Lower leg skin (tissue), 4 donors: Measurements from ENCODE around the gene HRNR. TPM values are rescaled to one million over a fixed set of nuclear protein-coding genes. Genes with fewer than 3 reads are reported as not detected.
"Not testable (repeated sequence)": the region's sequence is repeated elsewhere in the genome, so short reads cannot be mapped to it uniquely, and the experiment has no call there.

Experiments
- DNase-seq, 2 donors: peaks; one replicate each; pipeline ENCODE4 v3.0.0-alpha.2; 2019; ENCODE audit warnings: low spot score in 2 of 2
- H3K4me3 ChIP-seq: fragments of 200-600 bp; sonication (generic); 2 replicates; pipeline ENCODE4 v1.5.1; 2017; ENCODE audit warnings: mild to moderate bottlenecking, low read depth; ENCODE audit not compliant: poor library complexity, severe bottlenecking
- POLR2A ChIP-seq, 2 donors: fragments of 450-650 bp; IDR thresholded peaks; one replicate each; pipeline ENCODE4 v1.6.1; 2016 to 2017; ENCODE audit warnings: antibody characterized with exemption in 2 of 2, mild to moderate bottlenecking in 1 of 2, moderate library complexity in 1 of 2
- WGBS, 2 donors: methylation state at CpG; one replicate each; pipeline ENCODE4 v1.1.5; 2018; 5-methylcytosine and 5-hydroxymethylcytosine counted together
- intact Hi-C: fragments of 100-400 bp; cut with DNase I; formaldehyde crosslinking; loops from one replicate; pipeline ENCODE4 v1.15.0; 2023; ENCODE audit warnings: low total_unique reads
- total RNA-seq, 4 donors: library from RNA; depleted of rRNA; stranded (reverse); fragments of >200 nt; gene quantifications; one replicate each; pipeline ENCODE4 v1.1.0, GENCODE V29; 2016
- TF ChIP-seq, protein P1 (sequence below), 3 donors: fragments of 450-650 bp; IDR thresholded peaks; one replicate each; pipeline ENCODE4 v1.5.1; 2016; ENCODE audit warnings: antibody characterized with exemption in 3 of 3, mild to moderate bottlenecking in 3 of 3, moderate library complexity in 2 of 3

The HRNR gene
- total RNA-seq = under 1 TPM in 2 of 4 donors, not detected in 2; 0.03 to 0.04 TPM

DNA sequence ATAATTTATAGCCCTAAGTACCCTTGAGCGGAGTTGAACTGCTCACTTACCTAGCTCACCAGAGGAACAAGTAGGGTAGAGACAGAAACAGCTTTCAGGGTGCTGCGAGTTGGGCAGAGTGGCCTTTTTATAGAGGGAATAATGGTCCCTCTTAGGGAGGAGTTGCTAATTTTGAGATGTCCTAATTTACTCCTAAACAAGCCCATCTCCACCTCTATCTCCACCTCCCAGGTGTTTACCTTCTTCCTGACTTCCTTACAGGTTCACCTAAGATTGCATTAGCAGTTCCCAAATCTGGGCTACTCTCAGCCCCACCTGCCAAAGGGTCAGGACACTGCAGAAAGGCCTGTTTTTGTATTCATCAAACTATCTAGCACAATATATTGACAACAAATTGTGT lies at the start of gene HRNR:
TSS of gene HRNR (minus strand) at position 101 of the 400 bp plus-strand sequence. CDS start 940 bp downstream, outside the sequence.
- no peak for DNase-seq
- intact Hi-C loops = no loop called here
- WGBS, 2 donors = 83 to 93% methylated on average over 2 of the region's 2 CpGs
- no peak within 1 kb of the TSS for H3K4me3 ChIP-seq
- TF ChIP-seq, protein P1, sequence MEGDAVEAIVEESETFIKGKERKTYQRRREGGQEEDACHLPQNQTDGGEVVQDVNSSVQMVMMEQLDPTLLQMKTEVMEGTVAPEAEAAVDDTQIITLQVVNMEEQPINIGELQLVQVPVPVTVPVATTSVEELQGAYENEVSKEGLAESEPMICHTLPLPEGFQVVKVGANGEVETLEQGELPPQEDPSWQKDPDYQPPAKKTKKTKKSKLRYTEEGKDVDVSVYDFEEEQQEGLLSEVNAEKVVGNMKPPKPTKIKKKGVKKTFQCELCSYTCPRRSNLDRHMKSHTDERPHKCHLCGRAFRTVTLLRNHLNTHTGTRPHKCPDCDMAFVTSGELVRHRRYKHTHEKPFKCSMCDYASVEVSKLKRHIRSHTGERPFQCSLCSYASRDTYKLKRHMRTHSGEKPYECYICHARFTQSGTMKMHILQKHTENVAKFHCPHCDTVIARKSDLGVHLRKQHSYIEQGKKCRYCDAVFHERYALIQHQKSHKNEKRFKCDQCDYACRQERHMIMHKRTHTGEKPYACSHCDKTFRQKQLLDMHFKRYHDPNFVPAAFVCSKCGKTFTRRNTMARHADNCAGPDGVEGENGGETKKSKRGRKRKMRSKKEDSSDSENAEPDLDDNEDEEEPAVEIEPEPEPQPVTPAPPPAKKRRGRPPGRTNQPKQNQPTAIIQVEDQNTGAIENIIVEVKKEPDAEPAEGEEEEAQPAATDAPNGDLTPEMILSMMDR (IDR thresholded peaks at IDR 0.05) = no peak
- no peak for TF ChIP-seq POLR2A (IDR thresholded peaks at IDR 0.05)

DNA sequence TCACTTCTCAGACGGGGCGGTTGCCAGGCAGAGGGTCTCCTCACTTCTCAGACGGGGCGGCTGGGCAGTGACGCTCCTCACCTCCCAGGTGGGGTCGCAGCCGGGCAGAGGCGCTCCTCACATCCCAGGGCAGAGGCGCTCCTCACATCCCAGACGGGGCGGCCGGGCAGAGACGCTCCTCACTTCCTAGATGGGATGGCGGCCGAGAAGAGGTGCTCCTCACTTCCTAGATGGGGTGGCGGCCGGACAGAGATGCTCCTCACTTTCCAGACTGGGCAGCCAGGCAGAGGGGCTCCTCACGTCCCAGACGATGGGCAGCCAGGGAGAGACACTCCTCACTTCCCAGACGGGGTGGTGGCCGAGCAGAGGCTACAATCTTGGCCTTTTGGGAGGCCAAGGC lies 32.4 kb upstream of the HRNR start:
- WGBS, 2 donors = 83 to 95% methylated on average over 14 to 18 of the region's 21 CpGs

DNA sequence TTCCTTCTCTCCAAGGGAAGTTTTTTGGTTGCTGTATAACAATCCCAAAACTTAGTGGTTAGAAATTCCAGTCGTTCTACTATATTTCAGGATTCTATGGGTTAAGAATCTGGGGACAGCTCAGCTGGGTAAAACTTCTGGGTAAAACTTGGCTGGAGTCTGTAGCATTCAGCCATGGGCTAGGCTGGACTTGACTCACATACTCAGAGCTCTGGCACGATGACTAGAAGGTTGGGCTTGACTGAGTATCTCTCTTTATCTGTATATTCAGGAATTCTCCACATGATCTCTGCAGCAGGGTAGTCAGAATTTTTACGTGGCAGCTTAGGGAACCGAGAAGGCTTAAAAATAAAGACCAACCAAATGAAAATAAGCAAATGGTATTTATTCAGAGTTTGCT lies 28.2 kb upstream of the HRNR start:
- TF ChIP-seq, protein P1 (IDR thresholded peaks at IDR 0.05) = no peak
- TF ChIP-seq POLR2A (IDR thresholded peaks at IDR 0.05) = no peak
- whole genome bisulfite sequencing, 2 donors = 41 to 47% methylated on average over 4 of the region's 4 CpGs
- no peak for DNase-seq
- no peak overlapping the region for H3K4me3 ChIP-seq
- intact Hi-C loops = no loop called here

More for the DNA sequence above, 32.4 kb upstream of the HRNR start:
- H3K4me3 ChIP-seq, DNase-seq, intact Hi-C loops: not testable (repeated sequence)

DNA sequence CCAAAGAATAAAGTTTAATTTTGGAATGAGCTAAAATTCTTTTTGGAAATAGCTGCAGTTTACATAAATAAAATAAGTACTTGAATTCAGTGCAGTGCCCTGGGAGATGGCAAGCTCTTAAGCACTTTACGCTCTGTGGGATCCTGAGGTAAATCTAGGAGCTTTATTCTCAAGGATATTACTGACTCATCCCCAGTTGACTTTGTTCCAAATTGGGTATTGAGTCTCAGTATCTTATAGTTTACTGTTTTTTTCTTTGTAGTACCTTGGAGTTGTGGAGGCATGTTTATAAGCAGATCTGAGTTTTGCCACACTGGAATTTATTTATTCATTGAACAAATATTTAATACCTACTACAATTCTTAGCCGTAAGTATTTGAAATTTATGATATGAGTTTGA lies 27.4 kb upstream of the HRNR start:
- intact Hi-C loops = no loop called here
- WGBS, 2 donors = 29 to 58% methylated on average over 2 of the region's 2 CpGs
- no peak for TF ChIP-seq POLR2A (IDR thresholded peaks at IDR 0.05)
- TF ChIP-seq, protein P1 (IDR thresholded peaks at IDR 0.05) = no peak
- no peak overlapping the region for H3K4me3 ChIP-seq
- DNase-seq = no peak

DNA sequence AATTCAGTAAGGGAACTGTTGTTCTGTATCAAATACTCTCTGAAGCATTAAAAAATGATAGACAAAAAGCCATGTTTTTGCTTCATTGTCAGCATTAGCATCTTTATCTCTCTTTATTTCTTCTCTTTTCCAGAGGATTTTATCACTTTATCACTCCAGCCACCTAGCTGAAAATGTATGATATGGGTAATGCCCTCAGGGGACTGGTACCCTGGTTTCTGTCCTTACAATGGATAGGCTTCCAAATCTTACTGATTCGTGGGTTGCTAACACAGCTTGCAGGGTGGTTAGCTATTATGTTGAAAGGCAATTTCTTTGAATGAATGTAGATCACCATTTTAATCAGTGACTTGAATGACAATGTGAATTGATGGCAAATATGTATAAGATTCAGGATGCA lies 23.3 kb upstream of the HRNR start:
- intact Hi-C loops = no loop called here
- no peak overlapping the region for H3K4me3 ChIP-seq
- DNase-seq = no peak
- TF ChIP-seq POLR2A (IDR thresholded peaks at IDR 0.05) = no peak
- TF ChIP-seq, protein P1 (IDR thresholded peaks at IDR 0.05) = no peak
- WGBS, 2 donors = 50 to 53% methylated on average over 1 of the region's 1 CpG

DNA sequence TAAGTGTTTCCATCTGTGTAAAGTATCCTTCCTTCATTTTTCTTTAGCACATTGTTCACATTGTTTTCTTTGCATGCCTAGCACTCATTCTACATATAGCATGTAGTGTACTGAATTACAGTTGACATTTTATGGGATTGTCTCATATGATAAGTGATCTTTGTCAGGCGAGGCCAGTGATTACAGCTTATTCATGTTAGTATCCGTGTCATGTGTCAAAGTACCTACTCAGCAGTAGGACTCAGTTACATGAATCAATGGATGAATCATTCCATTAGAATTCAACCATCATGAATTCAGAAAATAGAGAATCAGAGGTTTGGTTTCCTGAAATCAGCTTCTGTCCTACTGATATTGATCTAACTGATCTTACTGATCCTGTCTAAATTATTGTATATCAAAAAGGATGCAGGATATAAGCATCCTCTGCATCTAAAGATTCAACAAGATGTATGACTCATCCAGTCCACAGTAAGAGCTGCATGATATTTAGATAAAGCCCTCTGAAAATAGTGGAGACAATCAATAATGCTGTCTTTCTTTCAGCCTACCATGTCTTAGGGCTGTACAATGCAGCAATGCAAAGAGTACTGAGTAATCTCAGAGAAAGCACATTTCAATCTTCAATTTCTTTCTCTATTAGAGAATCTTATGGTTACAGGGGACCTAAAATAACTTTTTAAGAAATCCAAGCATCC lies 20.7 kb upstream of the HRNR start:
- WGBS, 2 donors = 44 to 56% methylated on average over 2 of the region's 2 CpGs
- no peak for DNase-seq
- intact Hi-C loops = no loop called here
- no peak overlapping the region for H3K4me3 ChIP-seq
- TF ChIP-seq, protein P1 (IDR thresholded peaks at IDR 0.05) = no peak
- TF ChIP-seq POLR2A (IDR thresholded peaks at IDR 0.05) = no peak
